Vagina (tissue), 2 donors: ENCODE results near the gene PDGFC.

ENCODE experiments used
- CTCF ChIP-seq, 3 experiments: fragments of 450-650 bp in 2 of 3; fragments of 200-600 bp in 1 of 3; sonication (generic) in 1 of 3; IDR thresholded peaks; one replicate each; pipeline ENCODE4 v1.5.1; 2017 to 2019; ENCODE audit warnings: antibody characterized with exemption in 3 of 3, mild to moderate bottlenecking in 2 of 3, moderate library complexity in 2 of 3
- POLR2A ChIP-seq, 2 donors: fragments of 450-650 bp; IDR thresholded peaks; one replicate each; pipeline ENCODE4 v1.6.1; 2017; ENCODE audit warnings: antibody characterized with exemption in 2 of 2, mild to moderate bottlenecking in 2 of 2, moderate library complexity in 2 of 2
- POLR2AphosphoS5 ChIP-seq, 2 donors: sonication (generic); formaldehyde crosslinking; IDR thresholded peaks; one replicate each; pipeline ENCODE4 v1.9.0; 2017; ENCODE audit warnings: antibody characterized with exemption in 2 of 2, mild to moderate bottlenecking in 2 of 2, low read depth in 1 of 2; ENCODE audit not compliant: insufficient read depth in 1 of 2

DNA sequence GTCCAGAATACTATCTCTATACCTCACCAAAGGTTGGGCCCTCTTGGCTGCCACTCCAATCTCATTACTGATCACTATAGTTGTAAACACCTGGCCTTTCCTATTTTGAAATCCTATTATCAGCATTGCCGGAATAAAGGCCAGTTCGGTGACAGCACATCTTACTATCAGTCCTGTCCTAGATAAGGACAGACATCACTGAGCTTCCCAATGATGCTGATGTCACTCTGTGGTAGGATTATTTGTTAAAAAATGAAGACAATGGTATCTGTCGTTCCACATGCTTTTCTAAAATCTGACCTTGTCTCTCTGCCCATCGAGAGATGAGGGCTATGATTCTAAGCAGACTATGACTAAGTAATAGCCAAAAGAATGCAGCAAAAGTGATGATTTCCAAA lies 260.4 kb downstream of the PDGFC start:
- TF ChIP-seq CTCF (IDR thresholded peaks at IDR 0.05) (no peak), POLR2AphosphoS5 (IDR thresholded peaks at IDR 0.05; ENCODE audit: insufficient read depth in 1 of 2, low read depth in 1 of 2) (no peak), POLR2A (IDR thresholded peaks at IDR 0.05) (no peak)
